Measurements from ENCODE around the gene ARHGAP33.
A peak's percentile ranks its signal among the peaks of the same experiment; 100 is the strongest.

The ARHGAP33 gene

GRCh38 chr19:35739275-35740107 lies 35.9 kb upstream of the ARHGAP33 start:
- DNase-seq (ENCODE audit: low spot score) = no peak

- DNase-seq (ENCODE audit: low spot score) = no peak
These were observed 35.3 kb upstream of the ARHGAP33 start for GRCh38 chr19:35740108-35740422.

GRCh38 chr19:35740423-35741202 lies 34.8 kb upstream of the ARHGAP33 start:
- DNase-seq (ENCODE audit: low spot score) = peak; percentile 96

- no peak for DNase-seq (ENCODE audit: low spot score)
These were observed 34.2 kb upstream of the ARHGAP33 start for GRCh38 chr19:35741203-35741515.

- peak; percentile 79 for DNase-seq (ENCODE audit: low spot score)
These were observed 33.1 kb upstream of the ARHGAP33 start, which contains the start of gene IGFLR1 for GRCh38 chr19:35742121-35742724. IGFLR1 (minus strand) TSS chr19:35742452; CDS start chr19:35741180, 1,272 bp downstream.

GRCh38 chr19:35743640-35744429 lies 31.5 kb upstream of the ARHGAP33 start:
- DNase-seq (ENCODE audit: low spot score) = no peak

- DNase-seq (ENCODE audit: low spot score) = peak; percentile 95
These were observed 30.7 kb upstream of the ARHGAP33 start for GRCh38 chr19:35744430-35745327.

- peak; percentile 98 for DNase-seq (ENCODE audit: low spot score)
These were observed 29.9 kb upstream of the ARHGAP33 start, which contains the start of the genes PSENEN and U2AF1L4 for GRCh38 chr19:35745328-35746086. PSENEN (plus strand) TSS chr19:35745651; CDS start chr19:35745931, 280 bp downstream. U2AF1L4 (minus strand) TSS chr19:35745418; CDS start chr19:35745391, 27 bp downstream.

- no peak for DNase-seq (ENCODE audit: low spot score)
These were observed 29.3 kb upstream of the ARHGAP33 start for GRCh38 chr19:35746087-35746462.

GRCh38 chr19:35746531-35746930 lies 28.8 kb upstream of the ARHGAP33 start:
- DNase-seq (ENCODE audit: low spot score) = no peak

- peak; percentile 100 for DNase-seq (ENCODE audit: low spot score)
These were observed 27.0 kb upstream of the ARHGAP33 start, which contains the start of gene LIN37 for GRCh38 chr19:35748106-35749020. LIN37 (plus strand) TSS chr19:35748576; CDS start chr19:35748725, 149 bp downstream.

- DNase-seq (ENCODE audit: low spot score) = no peak
These were observed 25.2 kb upstream of the ARHGAP33 start for GRCh38 chr19:35750167-35750566.

- no peak for DNase-seq (ENCODE audit: low spot score)
These were observed 23.3 kb upstream of the ARHGAP33 start for GRCh38 chr19:35751839-35752745.

- DNase-seq (ENCODE audit: low spot score) = no peak
These were observed 22.5 kb upstream of the ARHGAP33 start for GRCh38 chr19:35752746-35753350.

GRCh38 chr19:35753634-35754369 lies 21.6 kb upstream of the ARHGAP33 start:
- DNase-seq (ENCODE audit: low spot score) = no peak

GRCh38 chr19:35754370-35755130 lies 20.8 kb upstream of the ARHGAP33 start:
- DNase-seq (ENCODE audit: low spot score) = no peak

Measured in activated CD4-positive, alpha-beta T cell treated with anti-CD3 and anti-CD28 coated beads, Interleukin-2, Interleukin-4, amounts not matched to agents 100 ng/mL and 50 ng/mL, durations not matched to agents 16 hours and 8 hours (primary cell).